Smooth muscle cell of the brain vasculature (primary cell): Measurements from ENCODE around the gene GSC2.

Experiments used
- DNase-seq: peaks from one replicate; pipeline ENCODE4 v3.0.0-alpha.2; 2012; ENCODE audit warnings: low read depth, low spot score

Gene GSC2

DNA sequence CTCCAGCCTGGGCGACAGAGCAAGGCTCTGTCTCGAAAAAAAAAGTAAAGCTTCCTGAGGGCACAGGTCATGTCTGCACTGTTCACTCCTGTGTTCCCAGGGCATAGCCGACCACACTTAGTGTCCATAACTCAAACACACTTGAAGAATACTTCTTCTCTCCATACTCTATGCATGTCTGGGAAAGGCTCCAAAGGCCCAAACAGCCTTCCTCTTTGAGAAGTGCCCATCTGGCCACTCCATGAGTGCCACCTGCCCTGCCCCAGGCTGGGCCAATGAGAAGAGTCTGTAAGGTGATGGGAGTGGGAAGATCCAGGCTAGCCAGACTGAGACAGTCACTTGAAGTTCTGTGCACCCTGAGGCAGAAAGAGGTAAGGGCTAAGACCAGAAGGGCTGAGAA, 52.6 kb downstream of the GSC2 start:
- DNase-seq, result no peak
